Mesenchymal stem cell (in vitro differentiated cells and primary cell): ENCODE measurements around the gene PGAP6.
A peak's percentile ranks its signal among the peaks of the same experiment; 100 is the strongest.

Experiments
- DNase-seq: peaks from one replicate; pipeline ENCODE4 v3.0.0-alpha.2; 2013
- H2AFZ ChIP-seq: one replicate; pipeline ENCODE4 v1.6.1; 2013; ENCODE audit warnings: low read depth, mild to moderate bottlenecking, control low read depth, inconsistent platforms, low read length, moderate library complexity
- H2AK5ac ChIP-seq: 2 replicates; pipeline ENCODE4 v1.6.1; 2013; ENCODE audit warnings: low read length, moderate library complexity, mild to moderate bottlenecking, inconsistent platforms; ENCODE audit not compliant: severe bottlenecking
- H2BK120ac ChIP-seq: one replicate; pipeline ENCODE4 v1.6.1; 2013; ENCODE audit warnings: low read depth, mild to moderate bottlenecking, inconsistent platforms, low read length, moderate library complexity
- H2BK12ac ChIP-seq, 2 experiments: one replicate each; pipeline ENCODE4 v1.6.1; 2013; ENCODE audit warnings: inconsistent platforms in 2 of 2, low read length in 2 of 2, mild to moderate bottlenecking in 2 of 2, moderate library complexity in 2 of 2, control low read depth in 1 of 2
- H2BK15ac ChIP-seq: one replicate; pipeline ENCODE4 v1.6.1; 2013; ENCODE audit warnings: mild to moderate bottlenecking, low read depth, inconsistent platforms; ENCODE audit not compliant: poor library complexity, severe bottlenecking
- H2BK5ac ChIP-seq: 2 replicates; pipeline ENCODE4 v1.6.1; 2013; ENCODE audit warnings: low read depth, mild to moderate bottlenecking, low read length, control low read depth, inconsistent platforms; ENCODE audit not compliant: poor library complexity, severe bottlenecking
- H3K14ac ChIP-seq, 2 experiments: one replicate each; pipeline ENCODE4 v1.6.1; 2013; ENCODE audit warnings: inconsistent platforms in 2 of 2, low read length in 2 of 2, control low read depth in 1 of 2, mild to moderate bottlenecking in 1 of 2, moderate library complexity in 1 of 2
- H3K18ac ChIP-seq, 2 experiments: one replicate each; pipeline ENCODE4 v1.6.1; 2013; ENCODE audit warnings: inconsistent platforms in 2 of 2, low read length in 2 of 2, control low read depth in 1 of 2, low read depth in 1 of 2, mild to moderate bottlenecking in 1 of 2
- H3K23ac ChIP-seq, 2 experiments: one replicate each; pipeline ENCODE4 v1.6.1; 2013; ENCODE audit warnings: inconsistent platforms in 2 of 2, low read length in 2 of 2, mild to moderate bottlenecking in 2 of 2, moderate library complexity in 2 of 2, control low read depth in 1 of 2
- H3K27ac ChIP-seq: 2 replicates; pipeline ENCODE4 v1.5.1; 2013; ENCODE audit warnings: mild to moderate bottlenecking, moderate library complexity, low read length, control low read depth, inconsistent platforms; ENCODE audit not compliant: poor library complexity, severe bottlenecking
- H3K27me3 ChIP-seq, 2 experiments: 2 replicates each; pipeline versions ENCODE4 v1.6.1 to v1.7.0; 2013; ENCODE audit warnings: low read length in 2 of 2, mild to moderate bottlenecking in 2 of 2, moderate library complexity in 2 of 2, control low read depth in 1 of 2, inconsistent platforms in 1 of 2; ENCODE audit not compliant: control insufficient read depth in 1 of 2, insufficient read depth in 1 of 2
- H3K36me3 ChIP-seq, 2 experiments: 2 replicates each; pipeline versions ENCODE4 v1.6.1 to v1.7.0; 2013; ENCODE audit warnings: low read length in 2 of 2, control low read depth in 1 of 2, inconsistent platforms in 1 of 2, low read depth in 1 of 2, mild to moderate bottlenecking in 1 of 2; ENCODE audit not compliant: insufficient read depth in 2 of 2, control insufficient read depth in 1 of 2
- H3K4ac ChIP-seq, 2 experiments: one replicate each; pipeline ENCODE4 v1.6.1; 2013; ENCODE audit warnings: inconsistent platforms in 2 of 2, low read length in 2 of 2, mild to moderate bottlenecking in 2 of 2, moderate library complexity in 2 of 2, control low read depth in 1 of 2, low read depth in 1 of 2
- H3K4me1 ChIP-seq: 2 replicates; pipeline ENCODE4 v1.6.1; 2013; ENCODE audit warnings: low read depth, low read length, control low read depth; ENCODE audit not compliant: control insufficient read depth, insufficient read depth
- H3K4me2 ChIP-seq: 2 replicates; pipeline ENCODE4 v1.6.1; 2013; ENCODE audit warnings: low read length, mild to moderate bottlenecking, inconsistent platforms; ENCODE audit not compliant: poor library complexity, severe bottlenecking
- H3K4me3 ChIP-seq, 2 experiments: 2 replicates each; pipeline versions ENCODE4 v1.5.1 to v1.7.0; 2013; ENCODE audit warnings: low read length in 2 of 2, mild to moderate bottlenecking in 2 of 2, control low read depth in 1 of 2, low read depth in 1 of 2; ENCODE audit not compliant: insufficient read depth in 1 of 2
- H3K79me1 ChIP-seq: replicated peaks from 2 replicates; pipeline ENCODE4 v1.6.1; 2013; ENCODE audit warnings: mild to moderate bottlenecking, control low read depth, low read length, inconsistent platforms; ENCODE audit not compliant: poor library complexity, severe bottlenecking
- H3K9ac ChIP-seq: 2 replicates; pipeline ENCODE4 v1.7.0; 2013; ENCODE audit warnings: mild to moderate bottlenecking, low read length, moderate library complexity
- H3K9me3 ChIP-seq: 2 replicates; pipeline ENCODE4 v1.7.0; 2013; ENCODE audit warnings: mild to moderate bottlenecking, low read length; ENCODE audit not compliant: control insufficient read depth
- H4K8ac ChIP-seq: one replicate; pipeline ENCODE4 v1.6.1; 2013; ENCODE audit warnings: inconsistent platforms, mild to moderate bottlenecking, low read length, moderate library complexity
- H4K91ac ChIP-seq: one replicate; pipeline ENCODE4 v1.6.1; 2013; ENCODE audit warnings: mild to moderate bottlenecking, low read length, inconsistent platforms
- WGBS: methylation state at CpG from one replicate; pipeline ENCODE4 v1.1.7; 2013; ENCODE audit warnings: mixed read lengths; 5-methylcytosine and 5-hydroxymethylcytosine counted together

Gene PGAP6

GRCh38 chr16:404971-405486, 23.3 kb upstream of the PGAP6 start:
- WGBS, result 96% methylated on average over 12 of the region's 12 CpGs
- Histone ChIP-seq H3K4me3 (no peak overlapping the region), H3K79me1 (peaks cover 8% of the 10 kb centered on the region), H3K27me3 (no peaks in the 10 kb centered on the region), H3K4ac (no peak overlapping the region), H2BK5ac (no peak overlapping the region), H3K14ac (no peak overlapping the region), H4K91ac (no peak overlapping the region), H3K9ac (no peak overlapping the region), H3K4me1 (peaks cover 11% of the 10 kb centered on the region), H3K9me3 (no peaks in the 10 kb centered on the region), H2AFZ (no peak overlapping the region), H3K36me3 (peaks cover 12 to 28% of the 10 kb centered on the region in 2 experiments), H3K4me2 (no peak overlapping the region), H2AK5ac (no peak overlapping the region), H3K18ac (no peak overlapping the region), H2BK12ac (no peak overlapping the region), H3K27ac (no peak overlapping the region), H2BK15ac (no peak overlapping the region), H4K8ac (no peak overlapping the region), H2BK120ac (no peak overlapping the region), H3K23ac (no peak overlapping the region)
- DNase-seq, result no peak

- H3K27me3 ChIP-seq, result no peaks in the 10 kb centered on the region
- WGBS, result under 1% methylated on average over 49 of the region's 91 CpGs
- peak within 1 kb of the TSS in 1 of 2 experiments; percentile 91 for H3K14ac ChIP-seq
- peak within 1 kb of the TSS; percentile 95 for H4K91ac ChIP-seq
- peak within 1 kb of the TSS; percentile 76 for H2BK15ac ChIP-seq
- peak within 1 kb of the TSS; percentile 85 for H3K4me3 ChIP-seq
- H3K27ac ChIP-seq, result peak within 1 kb of the TSS; percentile 64
- peak within 1 kb of the TSS in 1 of 2 experiments; percentile 29 for H3K23ac ChIP-seq
- H3K79me1 ChIP-seq, result peaks cover 10% of the 10 kb centered on the region
- peak within 1 kb of the TSS; percentile 96 for H3K18ac ChIP-seq
- no peak within 1 kb of the TSS for H2BK5ac ChIP-seq
- no peaks in the 10 kb centered on the region for H3K9me3 ChIP-seq
- peak; percentile 87 for DNase-seq
- H4K8ac ChIP-seq, result peak within 1 kb of the TSS; percentile 81
- peak within 1 kb of the TSS; percentile 91 for H3K9ac ChIP-seq
- peak within 1 kb of the TSS; percentile 92 for H2AFZ ChIP-seq
- no peak within 1 kb of the TSS for H2AK5ac ChIP-seq
- peak within 1 kb of the TSS in 1 of 2 experiments; percentile 80 for H2BK12ac ChIP-seq
- peaks cover 28% of the 10 kb centered on the region for H3K4me1 ChIP-seq
- H3K4ac ChIP-seq, result peak within 1 kb of the TSS; percentile 66 to 99
- H3K36me3 ChIP-seq, result peaks cover 15 to 29% of the 10 kb centered on the region in 2 experiments
- H2BK120ac ChIP-seq, result peak within 1 kb of the TSS; percentile 71
- H3K4me2 ChIP-seq, result peak within 1 kb of the TSS; percentile 80
Observed at GRCh38 chr16:401468-402348, 19.9 kb upstream of the PGAP6 start, which contains the start of gene DECR2. Gene DECR2, plus strand, starts transcription at chr16:401885. Its CDS starts 79 bp downstream, at chr16:401964.

- Histone ChIP-seq H3K9me3 (no peaks in the 10 kb centered on the region), H3K4me2 (no peak overlapping the region), H2BK15ac (peak overlapping the region; percentile 52), H2AK5ac (no peak overlapping the region), H3K14ac (no peak overlapping the region), H4K91ac (no peak overlapping the region), H3K4me3 (peak overlapping the region in 1 of 2 experiments; percentile 85), H2BK12ac (no peak overlapping the region), H2BK120ac (no peak overlapping the region), H3K23ac (no peak overlapping the region), H3K79me1 (peaks cover 10% of the 10 kb centered on the region), H3K18ac (no peak overlapping the region), H3K4me1 (peaks cover 30% of the 10 kb centered on the region), H3K27me3 (no peaks in the 10 kb centered on the region), H3K9ac (peak overlapping the region; percentile 91), H2BK5ac (no peak overlapping the region), H3K4ac (no peak overlapping the region), H2AFZ (no peak overlapping the region), H3K27ac (no peak overlapping the region), H4K8ac (no peak overlapping the region), H3K36me3 (peaks cover 15 to 23% of the 10 kb centered on the region in 2 experiments)
- no peak for DNase-seq
- WGBS, result 92% methylated on average over 10 of the region's 10 CpGs
Observed at GRCh38 chr16:400061-400591, 18.3 kb upstream of the PGAP6 start.
